Astrocyte (in vitro differentiated cells and primary cell): ENCODE measurements around the gene DPPA2. TPM values are rescaled to one million over a fixed set of nuclear protein-coding genes. Genes with fewer than 3 reads are reported as not detected.

ENCODE experiments used
- DNase-seq: peaks from one replicate; pipeline ENCODE4 v3.0.0-alpha.2; 2010; ENCODE audit warnings: low read depth
- FAIRE-seq: peaks from 2 replicates; lab custom pipeline; 2011; peaks lifted over from hg19 to GRCh38; lab: Jason Lieb, UNC
- H2AFZ ChIP-seq: 2 replicates; pipeline ENCODE4 v1.6.0; 2012; ENCODE audit warnings: low read depth, low read length, inconsistent platforms
- H3K27ac ChIP-seq: 2 replicates; pipeline ENCODE4 v1.5.1; 2011; ENCODE audit warnings: low read depth, low read length, inconsistent platforms
- H3K27me3 ChIP-seq: 2 replicates; pipeline ENCODE4 v1.6.0; 2011; ENCODE audit warnings: low read length, inconsistent platforms; ENCODE audit not compliant: insufficient read depth
- H3K36me3 ChIP-seq: 2 replicates; pipeline ENCODE4 v1.5.1; 2011; ENCODE audit warnings: low read length, inconsistent platforms; ENCODE audit not compliant: insufficient read depth
- H3K4me1 ChIP-seq: 2 replicates; pipeline ENCODE4 v1.5.1; 2011; ENCODE audit warnings: low read length, inconsistent platforms; ENCODE audit not compliant: insufficient read depth
- H3K4me2 ChIP-seq: 2 replicates; pipeline ENCODE4 v1.6.0; 2012; ENCODE audit warnings: low read length, inconsistent platforms
- H3K4me3 ChIP-seq: 2 replicates; pipeline ENCODE4 v1.5.1; 2011; ENCODE audit warnings: low read depth, mild to moderate bottlenecking, low read length, inconsistent platforms; ENCODE audit not compliant: insufficient read depth
- H3K79me2 ChIP-seq: 2 replicates; pipeline ENCODE4 v1.6.0; 2012; ENCODE audit warnings: mild to moderate bottlenecking, low read length, inconsistent platforms; ENCODE audit not compliant: insufficient read depth
- H3K9ac ChIP-seq: 2 replicates; pipeline ENCODE4 v1.6.0; 2012; ENCODE audit warnings: mild to moderate bottlenecking, low read length, inconsistent platforms
- H3K9me3 ChIP-seq: 2 replicates; pipeline ENCODE4 v1.5.1; 2012; ENCODE audit warnings: low read depth, mild to moderate bottlenecking, low read length, inconsistent platforms; ENCODE audit not compliant: insufficient read depth
- H4K20me1 ChIP-seq: 2 replicates; pipeline ENCODE4 v1.6.0; 2012; ENCODE audit warnings: low read length, inconsistent platforms; ENCODE audit not compliant: insufficient read depth
- H3K27ac Mint-ChIP-seq: one replicate; pipeline ENCODE4 v1.8.0; 2021; ENCODE audit warnings: mild to moderate bottlenecking, mixed read lengths; ENCODE audit not compliant: unreplicated experiment
- H3K27me3 Mint-ChIP-seq: one replicate; pipeline ENCODE4 v1.8.0; 2021; ENCODE audit warnings: low read depth, mixed read lengths; ENCODE audit not compliant: unreplicated experiment
- H3K36me3 Mint-ChIP-seq: one replicate; pipeline ENCODE4 v1.8.0; 2021; ENCODE audit warnings: low read depth, mixed read lengths; ENCODE audit not compliant: unreplicated experiment
- H3K4me1 Mint-ChIP-seq: one replicate; pipeline ENCODE4 v1.8.0; 2021; ENCODE audit warnings: low read depth, mixed read lengths; ENCODE audit not compliant: unreplicated experiment
- H3K4me3 Mint-ChIP-seq: one replicate; pipeline ENCODE4 v1.8.0; 2021; ENCODE audit warnings: mild to moderate bottlenecking, moderate library complexity, mixed read lengths; ENCODE audit not compliant: unreplicated experiment
- H3K9me3 Mint-ChIP-seq: one replicate; pipeline ENCODE4 v1.8.0; 2021; ENCODE audit warnings: mild to moderate bottlenecking, mixed read lengths; ENCODE audit not compliant: unreplicated experiment
- CTCF ChIP-seq: IDR thresholded peaks from 2 replicates; pipeline ENCODE4 v1.5.1; 2011; ENCODE audit warnings: low read depth, mild to moderate bottlenecking, inconsistent platforms, low read length, moderate library complexity; ENCODE audit not compliant: insufficient read depth
- EZH2 ChIP-seq: IDR thresholded peaks from 2 replicates; pipeline ENCODE4 v1.6.1; 2012; ENCODE audit warnings: mild to moderate bottlenecking, low read length, inconsistent platforms; ENCODE audit not compliant: insufficient read depth
- total RNA-seq: library from RNA; stranded (reverse); gene quantifications from 2 replicates; pipeline ENCODE4 v1.2.1, GENCODE V29; 2021

The DPPA2 gene
- total RNA-seq, 1 donor from 2014 or later: 0.89 TPM

- no peaks in the 10 kb centered on the region for H3K9me3 ChIP-seq
- peaks cover 3% of the 10 kb centered on the region for H3K27me3 Mint-ChIP-seq
- H3K79me2 ChIP-seq: no peaks in the 10 kb centered on the region
- peaks cover 3% of the 10 kb centered on the region for H3K9me3 Mint-ChIP-seq
- H3K4me3 Mint-ChIP-seq: no peak overlapping the region
- no peak overlapping the region for H3K4me3 ChIP-seq
- no peak overlapping the region for H3K27ac Mint-ChIP-seq
- no peak overlapping the region for H2AFZ ChIP-seq
- H3K36me3 ChIP-seq: no peaks in the 10 kb centered on the region
- H3K4me1 ChIP-seq: no peaks in the 10 kb centered on the region
- H3K4me2 ChIP-seq: no peak overlapping the region
- no peak overlapping the region for H3K27ac ChIP-seq
- no peaks in the 10 kb centered on the region for H3K27me3 ChIP-seq
- H4K20me1 ChIP-seq: no peaks in the 10 kb centered on the region
- no peaks in the 10 kb centered on the region for H3K4me1 Mint-ChIP-seq
- TF ChIP-seq CTCF: no peak
- no peak for TF ChIP-seq EZH2
- H3K9ac ChIP-seq: no peak overlapping the region
- FAIRE-seq: no peak
- H3K36me3 Mint-ChIP-seq: no peaks in the 10 kb centered on the region
- DNase-seq: peak; percentile 55
Observed at GRCh38 chr3:109265295-109265694, 51.0 kb downstream of the DPPA2 start.

GRCh38 chr3:109257269-109257668, 59.0 kb downstream of the DPPA2 start:
- H3K9ac ChIP-seq: peak overlapping the region; percentile 50
- H2AFZ ChIP-seq: no peak overlapping the region
- H3K79me2 ChIP-seq: no peaks in the 10 kb centered on the region
- no peaks in the 10 kb centered on the region for H3K9me3 Mint-ChIP-seq
- H3K4me2 ChIP-seq: peak overlapping the region; percentile 74
- peaks cover 12% of the 10 kb centered on the region for H3K4me1 ChIP-seq
- no peak overlapping the region for H3K4me3 Mint-ChIP-seq
- H3K4me1 Mint-ChIP-seq: peaks cover 4% of the 10 kb centered on the region
- no peaks in the 10 kb centered on the region for H3K27me3 Mint-ChIP-seq
- peak overlapping the region; percentile 80 for H3K27ac ChIP-seq
- no peaks in the 10 kb centered on the region for H3K27me3 ChIP-seq
- FAIRE-seq (no peak), DNase-seq (peak; percentile 90)
- H3K9me3 ChIP-seq: no peaks in the 10 kb centered on the region
- no peaks in the 10 kb centered on the region for H3K36me3 Mint-ChIP-seq
- no peak overlapping the region for H3K4me3 ChIP-seq
- TF ChIP-seq EZH2 (no peak), CTCF (no peak)
- peak overlapping the region; percentile 60 for H3K27ac Mint-ChIP-seq
- no peaks in the 10 kb centered on the region for H4K20me1 ChIP-seq
- H3K36me3 ChIP-seq: no peaks in the 10 kb centered on the region

- no peaks in the 10 kb centered on the region for H3K36me3 ChIP-seq
- H4K20me1 ChIP-seq: no peaks in the 10 kb centered on the region
- Mint-ChIP-seq H3K27me3 (no peaks in the 10 kb centered on the region), H3K9me3 (no peaks in the 10 kb centered on the region), H3K4me1 (peaks cover 4% of the 10 kb centered on the region), H3K27ac (no peak overlapping the region), H3K4me3 (no peak overlapping the region), H3K36me3 (no peaks in the 10 kb centered on the region)
- no peak overlapping the region for H3K4me3 ChIP-seq
- H3K27me3 ChIP-seq: no peaks in the 10 kb centered on the region
- H3K27ac ChIP-seq: no peak overlapping the region
- no peak for DNase-seq
- H2AFZ ChIP-seq: no peak overlapping the region
- H3K4me2 ChIP-seq: no peak overlapping the region
- no peak overlapping the region for H3K9ac ChIP-seq
- no peaks in the 10 kb centered on the region for H3K79me2 ChIP-seq
- H3K9me3 ChIP-seq: no peaks in the 10 kb centered on the region
- FAIRE-seq: no peak
- H3K4me1 ChIP-seq: peaks cover 12% of the 10 kb centered on the region
- TF ChIP-seq EZH2 (no peak), CTCF (no peak)
Observed at GRCh38 chr3:109254770-109255169, 61.5 kb downstream of the DPPA2 start.
